ENCODE results near the gene PLCB1.
"Not testable (repeated sequence)": the region's sequence is repeated elsewhere in the genome, so short reads cannot be mapped to it uniquely, and the experiment has no call there.

Gene PLCB1

DNA sequence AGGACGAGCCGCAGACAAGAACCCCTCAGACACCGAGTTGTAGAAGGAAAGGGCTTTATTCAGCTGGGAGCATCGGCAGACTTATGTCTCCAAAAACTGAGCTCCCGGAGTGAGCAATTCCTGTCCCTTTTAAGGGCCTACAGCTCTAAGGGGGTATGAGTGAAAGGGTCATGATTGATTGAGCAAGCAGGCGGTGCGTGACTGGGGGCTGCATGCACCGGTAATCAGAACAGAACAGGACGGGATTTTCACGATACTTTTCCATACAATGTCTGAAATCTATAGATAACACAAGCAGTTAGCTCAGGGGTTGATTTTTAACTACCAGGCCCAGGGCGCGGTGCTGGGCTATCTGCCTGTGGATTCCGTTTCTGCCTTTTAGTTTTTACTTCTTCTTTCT, 710.5 kb downstream of the PLCB1 start:
- DNase-seq (ENCODE audit: low read depth): no peak

- no peak for DNase-seq (ENCODE audit: low read depth)
Observed at GRCh38 chr20:8844179-8844578, 712.1 kb downstream of the PLCB1 start.

GRCh38 chr20:8849990-8850389, 717.9 kb downstream of the PLCB1 start:
- no peak for DNase-seq (ENCODE audit: low read depth)

DNA sequence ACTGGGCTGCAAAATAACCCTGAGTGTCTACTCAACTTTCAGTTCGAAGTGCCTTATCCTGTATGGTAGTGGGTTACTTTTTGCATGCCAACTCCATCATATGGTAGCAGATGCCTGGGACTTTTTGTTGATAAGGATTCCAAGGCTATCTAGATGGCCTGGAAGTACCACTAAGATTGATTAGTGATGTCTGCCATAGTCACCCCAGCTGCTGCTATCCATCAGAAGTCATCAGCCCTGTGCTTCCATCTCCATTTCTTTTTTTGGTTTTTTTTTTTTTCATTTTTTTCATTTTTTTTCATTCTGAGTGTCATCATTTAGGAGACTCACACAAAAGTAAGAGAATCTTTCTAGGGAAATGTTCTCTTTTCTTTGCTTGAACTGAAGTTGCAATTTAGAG, 719.4 kb downstream of the PLCB1 start:
- no peak for DNase-seq (ENCODE audit: low read depth)

- not testable (repeated sequence) for DNase-seq (ENCODE audit: low read depth)
Observed at GRCh38 chr20:8851919-8852318, 719.9 kb downstream of the PLCB1 start.

GRCh38 chr20:8853211-8853610, 721.1 kb downstream of the PLCB1 start:
- not testable (repeated sequence) for DNase-seq (ENCODE audit: low read depth)

DNA sequence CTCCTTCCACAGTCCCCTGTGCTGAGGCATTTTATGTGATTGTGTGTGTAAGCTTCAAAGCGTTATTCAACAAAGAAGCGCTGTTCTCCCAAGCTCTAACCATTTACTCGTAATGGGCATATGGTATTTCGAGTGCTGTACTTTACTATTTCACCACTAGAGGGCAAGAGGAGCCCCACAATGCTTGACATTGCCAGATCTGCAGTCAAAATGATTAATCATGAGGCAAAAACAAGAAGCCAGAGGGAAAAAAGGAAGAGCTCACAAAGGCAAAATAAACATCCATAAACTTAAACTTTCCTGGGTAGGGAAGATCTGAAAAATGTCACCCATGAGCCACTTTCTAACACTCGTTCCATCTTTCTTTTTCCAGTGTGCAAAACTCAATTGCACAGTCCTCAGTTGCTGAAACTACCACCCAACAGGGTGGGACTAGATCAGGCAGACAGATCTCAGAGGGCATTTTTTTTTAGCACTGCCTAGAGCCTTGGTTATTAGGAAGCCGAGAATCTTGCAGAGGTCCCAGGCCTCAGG, 721.8 kb downstream of the PLCB1 start:
- DNase-seq (ENCODE audit: low read depth): no peak

GRCh38 chr20:8854571-8854970, 722.5 kb downstream of the PLCB1 start:
- DNase-seq (ENCODE audit: low read depth): no peak

DNA sequence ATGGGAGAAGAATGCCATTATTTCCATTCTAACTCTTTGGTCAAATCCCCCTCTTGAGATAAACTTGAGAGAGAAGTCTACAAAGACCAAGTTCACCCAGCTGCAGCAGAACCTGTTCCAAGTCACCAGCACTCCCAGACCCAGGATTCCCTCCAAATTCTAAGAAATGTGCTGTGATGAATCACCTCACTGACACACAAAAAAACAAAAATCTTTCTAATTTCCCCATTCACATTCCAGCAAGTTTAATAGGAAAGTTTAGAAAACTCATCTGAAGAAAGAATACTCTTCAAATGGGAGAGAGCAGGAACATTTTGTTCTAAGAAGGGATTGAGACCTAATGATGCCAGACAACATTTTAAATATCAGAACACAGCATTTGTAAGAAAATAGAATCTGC, 723.2 kb downstream of the PLCB1 start:
- DNase-seq (ENCODE audit: low read depth): no peak

- DNase-seq (ENCODE audit: low read depth): no peak
Observed at GRCh38 chr20:8856668-8857067, 724.6 kb downstream of the PLCB1 start.

- DNase-seq (ENCODE audit: low read depth): no peak
Observed at GRCh38 chr20:8858181-8858787, 726.2 kb downstream of the PLCB1 start.

DNA sequence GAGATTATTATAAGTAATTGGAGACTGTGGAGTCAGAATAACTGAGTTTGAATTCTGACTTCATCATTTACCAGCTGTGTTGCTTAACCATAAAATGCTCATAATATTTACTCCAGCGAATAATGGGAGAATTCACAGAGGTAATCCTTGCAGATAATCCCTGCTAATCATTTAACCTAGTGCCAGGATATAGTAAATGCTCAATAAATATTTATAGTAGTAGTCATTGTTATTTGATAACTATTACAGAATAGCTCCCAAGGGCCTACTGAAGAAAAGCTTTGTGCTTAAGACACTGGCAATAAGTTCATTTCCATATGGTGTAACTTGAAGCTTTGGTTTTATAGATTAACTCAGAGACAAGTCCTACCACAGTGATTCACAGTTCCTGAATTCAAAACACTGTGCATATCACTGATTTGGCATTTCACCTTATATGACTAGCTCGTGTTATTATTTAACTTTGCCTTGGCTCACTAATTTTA, 728.0 kb downstream of the PLCB1 start:
- no peak for DNase-seq (ENCODE audit: low read depth)

- no peak for DNase-seq (ENCODE audit: low read depth)
Observed at GRCh38 chr20:8862092-8862491, 730.0 kb downstream of the PLCB1 start.

DNA sequence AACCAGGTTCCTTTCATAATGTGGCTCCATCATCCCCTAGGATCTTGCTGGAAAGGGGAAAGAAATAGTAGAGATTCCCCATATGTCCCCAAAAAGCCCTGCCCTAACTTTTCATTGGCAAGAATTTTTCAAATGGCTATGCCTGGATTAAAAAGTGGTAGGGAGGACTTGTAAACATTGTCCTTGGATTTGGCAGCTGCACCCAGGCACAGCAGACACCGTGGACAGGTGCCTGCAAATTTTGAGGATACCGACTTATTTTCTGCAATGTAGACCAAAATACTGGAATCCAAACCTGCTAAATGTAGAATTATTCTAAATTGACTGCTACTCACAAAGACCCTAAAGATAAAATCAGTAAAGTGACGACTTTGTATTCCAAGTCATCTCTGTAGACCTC, 733.6 kb downstream of the PLCB1 start:
- no peak for DNase-seq (ENCODE audit: low read depth)

GRCh38 chr20:8867038-8867740, 735.1 kb downstream of the PLCB1 start:
- no peak for DNase-seq (ENCODE audit: low read depth)

- no peak for DNase-seq (ENCODE audit: low read depth)
Observed at GRCh38 chr20:8870652-8871051, 738.6 kb downstream of the PLCB1 start.

- no peak for DNase-seq (ENCODE audit: low read depth)
Observed at GRCh38 chr20:8874437-8874836, 742.4 kb downstream of the PLCB1 start.

DNA sequence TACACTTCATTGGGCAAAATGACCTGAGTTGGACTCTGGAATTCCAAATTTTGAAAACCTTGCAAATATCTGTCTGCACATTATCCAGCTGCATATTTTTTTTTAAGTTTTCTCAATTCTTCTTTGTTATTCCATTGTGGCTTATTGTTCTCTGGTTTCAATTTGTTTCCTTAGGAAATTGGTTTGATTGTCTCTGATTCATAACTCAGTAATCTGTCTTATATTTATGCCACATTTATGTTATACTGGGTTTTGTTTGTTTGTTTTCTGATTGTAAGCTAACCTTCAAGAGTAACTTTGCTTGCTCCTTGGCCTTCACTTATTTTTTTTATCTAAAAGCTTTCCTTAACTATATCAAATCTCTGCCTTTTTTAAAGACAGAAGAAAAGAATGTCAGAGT, 743.5 kb downstream of the PLCB1 start:
- DNase-seq (ENCODE audit: low read depth): no peak

DNA sequence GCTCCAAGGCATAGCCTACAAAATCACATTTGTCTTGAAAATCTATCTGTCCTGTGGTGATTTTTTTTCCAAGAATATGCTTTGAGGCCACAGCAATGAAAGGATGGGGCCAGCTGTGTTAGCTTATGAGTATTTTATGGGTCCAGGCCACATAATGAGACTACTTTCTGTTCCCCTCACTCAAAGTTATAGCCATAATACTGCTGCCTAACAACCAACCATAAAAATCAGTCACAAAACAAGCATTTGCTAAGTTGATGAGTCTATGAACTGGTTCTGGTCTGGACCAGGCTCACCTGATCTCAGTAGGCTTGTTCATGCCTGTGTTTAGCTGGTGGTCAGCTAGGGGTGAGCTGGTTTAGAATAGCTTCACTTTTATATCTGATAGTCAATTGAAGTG, 744.3 kb downstream of the PLCB1 start:
- DNase-seq (ENCODE audit: low read depth): no peak

DNA sequence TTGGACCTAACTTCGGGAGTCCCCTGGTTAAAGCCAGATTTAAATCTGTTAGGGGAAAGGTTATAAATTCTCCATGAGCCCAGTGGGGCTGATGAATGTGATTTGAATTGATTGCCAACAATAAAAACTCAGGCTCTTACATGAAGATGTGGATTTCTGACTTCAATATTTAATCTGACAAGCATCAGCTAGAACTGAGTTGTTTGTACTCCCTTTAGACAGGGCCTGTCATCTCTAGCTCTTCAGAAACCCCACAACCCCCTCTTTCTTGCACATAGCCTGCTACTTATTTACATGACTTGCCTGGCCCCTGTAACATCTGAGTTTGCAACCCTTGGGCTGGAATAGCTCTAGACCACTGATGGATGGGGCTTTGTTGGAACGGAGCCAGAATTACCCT, 745.2 kb downstream of the PLCB1 start:
- no peak for DNase-seq (ENCODE audit: low read depth)

DNA sequence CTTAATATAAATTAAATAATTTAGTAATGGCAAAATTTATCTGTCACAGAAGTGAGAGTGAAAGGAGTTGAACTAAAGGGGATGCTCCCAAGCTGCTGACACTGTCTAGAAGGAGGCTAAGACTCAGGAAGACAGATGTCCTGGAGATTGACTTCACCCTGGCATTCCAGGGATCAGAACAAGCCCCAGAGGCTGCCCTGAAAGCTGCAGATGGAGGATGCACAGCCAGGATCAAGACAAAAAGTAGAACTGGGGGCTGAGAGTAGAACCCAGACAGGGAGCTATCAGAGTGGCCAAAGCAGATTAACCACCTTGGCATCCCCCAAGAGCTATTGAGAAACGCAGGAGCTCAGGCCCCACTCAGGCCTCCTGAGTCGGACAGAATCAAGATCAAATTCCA, 747.6 kb downstream of the PLCB1 start:
- no peak for DNase-seq (ENCODE audit: low read depth)

DNA sequence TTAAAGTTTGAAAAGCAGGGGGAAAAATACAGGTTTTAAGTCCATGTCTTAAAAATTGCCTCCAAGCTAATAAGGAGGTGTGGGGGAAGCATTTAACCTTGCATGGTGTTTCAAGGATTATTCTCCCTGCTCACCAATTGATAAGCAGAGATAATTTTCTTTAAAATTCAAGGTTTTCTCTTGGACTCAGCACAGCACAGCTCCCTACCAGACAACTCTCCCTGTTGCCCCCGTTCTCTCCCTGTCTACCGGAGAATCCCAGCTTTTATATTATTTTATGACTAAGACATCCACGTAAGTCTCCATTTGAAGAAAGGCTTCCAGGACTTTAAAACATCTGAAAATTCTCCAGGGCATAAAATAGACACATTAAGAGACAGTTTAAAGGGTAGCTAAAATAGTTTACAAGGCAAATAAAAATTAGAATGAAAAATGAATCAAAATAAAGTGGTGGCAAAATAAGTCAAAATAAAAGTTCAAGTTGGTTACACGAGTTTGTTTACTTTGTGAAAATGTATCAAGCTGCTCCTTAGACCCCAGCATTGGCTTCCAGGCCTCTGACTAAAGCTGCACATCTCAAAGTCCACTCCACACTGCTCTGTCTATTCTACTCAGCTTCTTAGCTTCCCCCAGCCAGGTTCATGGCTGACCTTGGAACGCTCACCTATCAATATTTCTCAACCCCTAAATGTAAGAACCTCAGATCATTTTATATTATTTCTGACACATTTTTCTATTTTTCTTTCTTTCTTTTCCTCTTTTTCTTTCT, 748.2 kb downstream of the PLCB1 start:
- DNase-seq (ENCODE audit: low read depth): no peak

DNA sequence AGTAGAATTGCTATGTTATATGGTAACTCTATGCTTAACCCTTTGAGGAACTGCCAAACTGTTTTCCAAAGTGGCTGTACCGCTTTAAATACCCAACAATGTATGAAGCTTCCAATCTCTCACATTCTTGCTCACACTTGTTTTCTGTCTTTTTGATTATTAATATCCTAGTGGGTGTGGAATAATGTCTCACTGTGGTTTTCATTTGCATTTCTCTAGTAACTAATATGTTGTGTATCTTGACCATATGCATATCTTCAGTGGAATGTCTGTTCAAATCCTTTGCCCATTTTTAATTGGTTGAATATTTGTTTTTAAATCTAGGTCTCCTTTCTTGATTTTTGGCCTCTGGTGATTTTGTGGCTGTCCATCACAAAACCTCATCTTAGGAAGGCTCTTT, 759.0 kb downstream of the PLCB1 start:
- no peak for DNase-seq (ENCODE audit: low read depth)

All from activated T-cell treated with anti-CD3 and anti-CD28 coated beads for 48 hours (primary cell).